ENCODE measurements around the gene RAP1A.

DNA sequence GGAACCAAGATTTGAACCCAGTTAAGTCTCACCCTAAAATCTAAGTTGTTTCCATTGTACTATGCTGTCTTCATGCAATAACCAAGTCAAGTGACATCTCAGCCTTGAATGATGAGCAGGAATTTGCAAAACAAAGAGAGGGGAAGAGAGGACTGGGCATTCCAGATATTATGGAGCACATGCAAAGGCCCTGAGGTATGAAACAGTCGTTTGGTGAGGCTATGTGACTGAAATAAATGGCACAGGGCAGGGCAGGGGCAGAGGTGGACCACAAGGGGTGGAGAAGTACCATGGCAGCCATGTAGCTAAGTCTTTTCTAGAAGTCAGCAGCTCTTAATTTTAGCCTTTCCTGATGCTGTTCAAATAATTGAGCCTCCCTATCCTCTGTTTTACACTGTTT is 37.6 kb upstream of the RAP1A start:
- no peak for TF ChIP-seq GABPA (IDR thresholded peaks at IDR 0.05; ENCODE audit: low read depth)
- no peak for TF ChIP-seq GATA2 (CRISPR knock-in tag; IDR thresholded peaks at IDR 0.05)
- TF ChIP-seq MEF2A (IDR thresholded peaks at IDR 0.05; ENCODE audit: borderline replicate concordance, low read depth), result no peak
- TF ChIP-seq, protein P1, sequence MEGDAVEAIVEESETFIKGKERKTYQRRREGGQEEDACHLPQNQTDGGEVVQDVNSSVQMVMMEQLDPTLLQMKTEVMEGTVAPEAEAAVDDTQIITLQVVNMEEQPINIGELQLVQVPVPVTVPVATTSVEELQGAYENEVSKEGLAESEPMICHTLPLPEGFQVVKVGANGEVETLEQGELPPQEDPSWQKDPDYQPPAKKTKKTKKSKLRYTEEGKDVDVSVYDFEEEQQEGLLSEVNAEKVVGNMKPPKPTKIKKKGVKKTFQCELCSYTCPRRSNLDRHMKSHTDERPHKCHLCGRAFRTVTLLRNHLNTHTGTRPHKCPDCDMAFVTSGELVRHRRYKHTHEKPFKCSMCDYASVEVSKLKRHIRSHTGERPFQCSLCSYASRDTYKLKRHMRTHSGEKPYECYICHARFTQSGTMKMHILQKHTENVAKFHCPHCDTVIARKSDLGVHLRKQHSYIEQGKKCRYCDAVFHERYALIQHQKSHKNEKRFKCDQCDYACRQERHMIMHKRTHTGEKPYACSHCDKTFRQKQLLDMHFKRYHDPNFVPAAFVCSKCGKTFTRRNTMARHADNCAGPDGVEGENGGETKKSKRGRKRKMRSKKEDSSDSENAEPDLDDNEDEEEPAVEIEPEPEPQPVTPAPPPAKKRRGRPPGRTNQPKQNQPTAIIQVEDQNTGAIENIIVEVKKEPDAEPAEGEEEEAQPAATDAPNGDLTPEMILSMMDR (IDR thresholded peaks at IDR 0.05), result no peak
- no peak for TF ChIP-seq POLR2AphosphoS5 (IDR thresholded peaks at IDR 0.05; ENCODE audit: low read depth, low read length)
- TF ChIP-seq, protein P2, sequence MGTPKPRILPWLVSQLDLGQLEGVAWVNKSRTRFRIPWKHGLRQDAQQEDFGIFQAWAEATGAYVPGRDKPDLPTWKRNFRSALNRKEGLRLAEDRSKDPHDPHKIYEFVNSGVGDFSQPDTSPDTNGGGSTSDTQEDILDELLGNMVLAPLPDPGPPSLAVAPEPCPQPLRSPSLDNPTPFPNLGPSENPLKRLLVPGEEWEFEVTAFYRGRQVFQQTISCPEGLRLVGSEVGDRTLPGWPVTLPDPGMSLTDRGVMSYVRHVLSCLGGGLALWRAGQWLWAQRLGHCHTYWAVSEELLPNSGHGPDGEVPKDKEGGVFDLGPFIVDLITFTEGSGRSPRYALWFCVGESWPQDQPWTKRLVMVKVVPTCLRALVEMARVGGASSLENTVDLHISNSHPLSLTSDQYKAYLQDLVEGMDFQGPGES (IDR thresholded peaks at IDR 0.05; ENCODE audit: low read depth, low read length), result no peak
- TF ChIP-seq, protein P3, sequence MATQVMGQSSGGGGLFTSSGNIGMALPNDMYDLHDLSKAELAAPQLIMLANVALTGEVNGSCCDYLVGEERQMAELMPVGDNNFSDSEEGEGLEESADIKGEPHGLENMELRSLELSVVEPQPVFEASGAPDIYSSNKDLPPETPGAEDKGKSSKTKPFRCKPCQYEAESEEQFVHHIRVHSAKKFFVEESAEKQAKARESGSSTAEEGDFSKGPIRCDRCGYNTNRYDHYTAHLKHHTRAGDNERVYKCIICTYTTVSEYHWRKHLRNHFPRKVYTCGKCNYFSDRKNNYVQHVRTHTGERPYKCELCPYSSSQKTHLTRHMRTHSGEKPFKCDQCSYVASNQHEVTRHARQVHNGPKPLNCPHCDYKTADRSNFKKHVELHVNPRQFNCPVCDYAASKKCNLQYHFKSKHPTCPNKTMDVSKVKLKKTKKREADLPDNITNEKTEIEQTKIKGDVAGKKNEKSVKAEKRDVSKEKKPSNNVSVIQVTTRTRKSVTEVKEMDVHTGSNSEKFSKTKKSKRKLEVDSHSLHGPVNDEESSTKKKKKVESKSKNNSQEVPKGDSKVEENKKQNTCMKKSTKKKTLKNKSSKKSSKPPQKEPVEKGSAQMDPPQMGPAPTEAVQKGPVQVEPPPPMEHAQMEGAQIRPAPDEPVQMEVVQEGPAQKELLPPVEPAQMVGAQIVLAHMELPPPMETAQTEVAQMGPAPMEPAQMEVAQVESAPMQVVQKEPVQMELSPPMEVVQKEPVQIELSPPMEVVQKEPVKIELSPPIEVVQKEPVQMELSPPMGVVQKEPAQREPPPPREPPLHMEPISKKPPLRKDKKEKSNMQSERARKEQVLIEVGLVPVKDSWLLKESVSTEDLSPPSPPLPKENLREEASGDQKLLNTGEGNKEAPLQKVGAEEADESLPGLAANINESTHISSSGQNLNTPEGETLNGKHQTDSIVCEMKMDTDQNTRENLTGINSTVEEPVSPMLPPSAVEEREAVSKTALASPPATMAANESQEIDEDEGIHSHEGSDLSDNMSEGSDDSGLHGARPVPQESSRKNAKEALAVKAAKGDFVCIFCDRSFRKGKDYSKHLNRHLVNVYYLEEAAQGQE (IDR thresholded peaks at IDR 0.05; ENCODE audit: low read depth, low read length), result no peak
- TF ChIP-seq MXI1 (IDR thresholded peaks at IDR 0.05; ENCODE audit: low read depth, low read length), result no peak
- TF ChIP-seq EP300 (IDR thresholded peaks at IDR 0.05; ENCODE audit: borderline replicate concordance in 1 of 2, low read depth in 1 of 2, low read length in 1 of 2), result no peak
- TF ChIP-seq SMC3 (IDR thresholded peaks at IDR 0.05; ENCODE audit: low read depth, low read length), result no peak
